GM23338 (cell line): ENCODE measurements around the gene WDR5B. TPM values are rescaled to one million over a fixed set of nuclear protein-coding genes. Genes with fewer than 3 reads are reported as not detected.

Experiments used
- ATAC-seq: fragments of 200-7000 bp; cut with Tn5 transposase; 3 replicates; pipeline ENCODE4 v1.9.1; 2020
- DNase-seq: peaks from one replicate; pipeline ENCODE4 v3.0.0-alpha.2; 2015; ENCODE audit warnings: low spot score
- H2AFZ ChIP-seq: fragments of 200-600 bp; sonication (generic); 2 replicates; pipeline ENCODE4 v1.8.0; 2016; ENCODE audit warnings: antibody characterized with exemption, mild to moderate bottlenecking, moderate library complexity
- H3F3A ChIP-seq: fragments of 200-600 bp; sonication (generic); replicated peaks from 2 replicates; pipeline ENCODE4 v1.8.0; 2017; ENCODE audit warnings: antibody characterized with exemption, mixed run types, low read depth
- H3K27ac ChIP-seq: fragments of 200-600 bp; sonication (generic); 2 replicates; pipeline ENCODE4 v1.6.1; 2016; ENCODE audit warnings: low read depth
- H3K27me3 ChIP-seq: fragments of 200-600 bp; sonication (generic); 2 replicates; pipeline ENCODE4 v1.8.0; 2016; ENCODE audit warnings: mild to moderate bottlenecking, mixed run types, moderate library complexity; ENCODE audit not compliant: insufficient read depth
- H3K36me3 ChIP-seq: fragments of 200-600 bp; sonication (generic); 2 replicates; pipeline ENCODE4 v1.8.0; 2016; ENCODE audit warnings: mild to moderate bottlenecking; ENCODE audit not compliant: insufficient read depth
- H3K4me1 ChIP-seq: fragments of 200-600 bp; sonication (generic); 2 replicates; pipeline ENCODE4 v1.8.0; 2016; ENCODE audit warnings: mild to moderate bottlenecking, moderate library complexity; ENCODE audit not compliant: insufficient read depth
- H3K4me2 ChIP-seq: fragments of 200-600 bp; sonication (generic); 2 replicates; pipeline ENCODE4 v1.7.1; 2017; ENCODE audit warnings: mixed run types
- H3K4me3 ChIP-seq: fragments of 200-600 bp; sonication (generic); 2 replicates; pipeline ENCODE4 v1.6.1; 2016; ENCODE audit warnings: mixed run types
- H3K79me2 ChIP-seq: fragments of 200-600 bp; sonication (generic); replicated peaks from 2 replicates; pipeline ENCODE4 v1.8.0; 2017; ENCODE audit warnings: mild to moderate bottlenecking; ENCODE audit not compliant: insufficient read depth
- H3K9me2 ChIP-seq: fragments of 200-600 bp; sonication (generic); 2 replicates; pipeline ENCODE4 v1.8.0; 2017; ENCODE audit not compliant: insufficient read depth
- H4K20me1 ChIP-seq: fragments of 200-600 bp; sonication (generic); replicated peaks from 2 replicates; pipeline ENCODE4 v1.8.0; 2017; ENCODE audit warnings: mild to moderate bottlenecking; ENCODE audit not compliant: insufficient read depth
- H3K27ac Mint-ChIP-seq: 2 replicates; pipeline ENCODE4 v1.8.0; 2020; ENCODE audit warnings: inconsistent platforms, mild to moderate bottlenecking, moderate library complexity, mixed read lengths
- H3K27me3 Mint-ChIP-seq: 3 replicates; pipeline ENCODE4 v1.8.0; 2022; ENCODE audit warnings: low read depth, mild to moderate bottlenecking, moderate library complexity, mixed read lengths, inconsistent platforms; ENCODE audit not compliant: insufficient read depth, poor library complexity
- H3K36me3 Mint-ChIP-seq: 3 replicates; pipeline ENCODE4 v1.8.0; 2021; ENCODE audit warnings: low read depth, mild to moderate bottlenecking, inconsistent platforms, moderate library complexity, mixed read lengths
- H3K4me1 Mint-ChIP-seq: 3 replicates; pipeline ENCODE4 v1.8.0; 2020; ENCODE audit warnings: mild to moderate bottlenecking, inconsistent platforms, mixed read lengths
- H3K4me3 Mint-ChIP-seq: 3 replicates; pipeline ENCODE4 v1.8.0; 2021; ENCODE audit warnings: moderate library complexity, mild to moderate bottlenecking, inconsistent platforms, mixed read lengths
- H3K9me3 Mint-ChIP-seq: 3 replicates; pipeline ENCODE4 v1.8.0; 2020; ENCODE audit warnings: moderate library complexity, mild to moderate bottlenecking, inconsistent platforms, mixed read lengths
- CREB1 ChIP-seq: fragments of 250-450 bp; sonication (Bioruptor Pico); IDR thresholded peaks from 2 replicates; pipeline ENCODE4 v1.5.0; 2020; ENCODE audit warnings: low read depth, mild to moderate bottlenecking, moderate library complexity
- EZH2 ChIP-seq: fragments of 200-600 bp; sonication (generic); IDR thresholded peaks from one replicate; pipeline ENCODE4 v1.8.0; 2017; ENCODE audit warnings: antibody characterized with exemption, mild to moderate bottlenecking, low read depth; ENCODE audit not compliant: unreplicated experiment
- EZH2phosphoT487 ChIP-seq: fragments of 200-600 bp; sonication (generic); IDR thresholded peaks from one replicate; pipeline ENCODE4 v1.8.1; 2018; ENCODE audit warnings: antibody characterized with exemption; ENCODE audit not compliant: unreplicated experiment
- JUNB ChIP-seq: IDR thresholded peaks from one replicate; pipeline ENCODE4 v1.6.1; 2016; ENCODE audit warnings: antibody characterized with exemption; ENCODE audit not compliant: unreplicated experiment
- NANOG ChIP-seq: IDR thresholded peaks from 2 replicates; pipeline ENCODE4 v1.6.1; 2016; ENCODE audit warnings: antibody characterized with exemption, borderline replicate concordance
- POLR2AphosphoS5 ChIP-seq: IDR thresholded peaks from 2 replicates; pipeline ENCODE4 v1.6.1; 2016; ENCODE audit warnings: antibody characterized with exemption, low read depth
- REST ChIP-seq: IDR thresholded peaks from one replicate; pipeline ENCODE4 v1.6.1; 2018; ENCODE audit warnings: antibody characterized with exemption; ENCODE audit not compliant: unreplicated experiment
- STAT1 ChIP-seq: IDR thresholded peaks from one replicate; pipeline ENCODE4 v1.6.1; 2016; ENCODE audit warnings: antibody characterized with exemption; ENCODE audit not compliant: unreplicated experiment
- ZNF114 ChIP-seq: fragments of 250-450 bp; sonication (Bioruptor Pico); IDR thresholded peaks from 2 replicates; pipeline ENCODE4 v1.5.0; 2020; ENCODE audit warnings: mild to moderate bottlenecking, moderate library complexity
- ZNF462 ChIP-seq: fragments of 250-450 bp; sonication (Bioruptor Pico); IDR thresholded peaks from 2 replicates; pipeline ENCODE4 v1.5.0; 2020; ENCODE audit warnings: mild to moderate bottlenecking, moderate library complexity
- polyA plus RNA-seq: library from polyadenylated mRNA; unstranded; fragments of >200 nt; fragmentation: Nextera tagmentation; extraction: Ambion mirVana; gene quantifications from 2 replicates; pipeline ENCODE4 v1.2.1, GENCODE V29; 2016
- total RNA-seq: library from RNA; depleted of rRNA; stranded (reverse); fragments of >200 nt; shearing (Covaris generic); gene quantifications from 2 replicates; pipeline ENCODE4 v1.2.3, GENCODE V29; 2014
- TF ChIP-seq, protein P1 (sequence below), 2 experiments: fragments of 200-600 bp in 1 of 2; sonication (generic) in 1 of 2; conservative IDR thresholded peaks; 2 replicates each; pipeline versions ENCODE4 v1.5.1 to v1.6.1; 2016 to 2017; ENCODE audit warnings: antibody characterized with exemption in 2 of 2, low read depth in 2 of 2, mild to moderate bottlenecking in 2 of 2, moderate library complexity in 1 of 2

The WDR5B gene
- total and polyA plus RNA-seq, 2 experiments from 2014 or later: 0.81 to 2.7 TPM

GRCh38 chr3:122398920-122399319 is 16.9 kb downstream of the WDR5B start:
- H3K36me3 Mint-ChIP-seq: no peaks in the 10 kb centered on the region
- no peaks in the 10 kb centered on the region for H3F3A ChIP-seq
- ATAC-seq (no peak), DNase-seq (no peak)
- no peak overlapping the region for H3K4me3 Mint-ChIP-seq
- H2AFZ ChIP-seq: no peak overlapping the region
- H3K27me3 ChIP-seq: no peaks in the 10 kb centered on the region
- peaks cover 5% of the 10 kb centered on the region; the same call in 1 of the 2 replicates for H3K4me1 ChIP-seq
- no peaks in the 10 kb centered on the region for H3K36me3 ChIP-seq
- no peaks in the 10 kb centered on the region; the same call in 1 of the 3 replicates for H3K9me3 Mint-ChIP-seq
- no peaks in the 10 kb centered on the region for H3K79me2 ChIP-seq
- H3K4me2 ChIP-seq: no peak overlapping the region
- TF ChIP-seq CREB1 (CRISPR knock-in tag) (no peak), EZH2phosphoT487 (no peak), EZH2 (no peak), NANOG (no peak), JUNB (no peak), ZNF114 (no peak), REST (no peak), STAT1 (no peak), POLR2AphosphoS5 (no peak), ZNF462 (CRISPR knock-in tag) (no peak)
- TF ChIP-seq, protein P1, sequence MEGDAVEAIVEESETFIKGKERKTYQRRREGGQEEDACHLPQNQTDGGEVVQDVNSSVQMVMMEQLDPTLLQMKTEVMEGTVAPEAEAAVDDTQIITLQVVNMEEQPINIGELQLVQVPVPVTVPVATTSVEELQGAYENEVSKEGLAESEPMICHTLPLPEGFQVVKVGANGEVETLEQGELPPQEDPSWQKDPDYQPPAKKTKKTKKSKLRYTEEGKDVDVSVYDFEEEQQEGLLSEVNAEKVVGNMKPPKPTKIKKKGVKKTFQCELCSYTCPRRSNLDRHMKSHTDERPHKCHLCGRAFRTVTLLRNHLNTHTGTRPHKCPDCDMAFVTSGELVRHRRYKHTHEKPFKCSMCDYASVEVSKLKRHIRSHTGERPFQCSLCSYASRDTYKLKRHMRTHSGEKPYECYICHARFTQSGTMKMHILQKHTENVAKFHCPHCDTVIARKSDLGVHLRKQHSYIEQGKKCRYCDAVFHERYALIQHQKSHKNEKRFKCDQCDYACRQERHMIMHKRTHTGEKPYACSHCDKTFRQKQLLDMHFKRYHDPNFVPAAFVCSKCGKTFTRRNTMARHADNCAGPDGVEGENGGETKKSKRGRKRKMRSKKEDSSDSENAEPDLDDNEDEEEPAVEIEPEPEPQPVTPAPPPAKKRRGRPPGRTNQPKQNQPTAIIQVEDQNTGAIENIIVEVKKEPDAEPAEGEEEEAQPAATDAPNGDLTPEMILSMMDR (conservative IDR thresholded peaks at IDR 0.05; ENCODE audit: low read depth in 2 of 2): no peak
- no peak overlapping the region for H3K27ac Mint-ChIP-seq
- H3K4me1 Mint-ChIP-seq: peaks cover 4% of the 10 kb centered on the region
- no peaks in the 10 kb centered on the region for H3K9me2 ChIP-seq
- H3K27ac ChIP-seq: no peak overlapping the region
- no peaks in the 10 kb centered on the region for H3K27me3 Mint-ChIP-seq
- H3K4me3 ChIP-seq: no peak overlapping the region
- no peaks in the 10 kb centered on the region for H4K20me1 ChIP-seq
